PFSK-1 (cell line): ENCODE results near the gene KAT2B.

Experiments used
- FOXP2 ChIP-seq: optimal IDR thresholded peaks from 2 replicates; pipeline ENCODE3; 2011; ENCODE audit warnings: borderline replicate concordance, control low read depth, inconsistent platforms; ENCODE audit not compliant: insufficient read depth; ENCODE audit errors: extremely low read length, extremely low read depth
- POLR2AphosphoS5 ChIP-seq: IDR thresholded peaks from 2 replicates; pipeline ENCODE4 v1.6.1; 2012; ENCODE audit warnings: low read depth, mild to moderate bottlenecking, control low read depth, low read length, moderate library complexity
- REST ChIP-seq, 2 experiments: IDR thresholded peaks; 2 replicates each; pipeline versions ENCODE4 v1.6.1 to v1.8.0; 2011 to 2012; ENCODE audit warnings: low read depth in 2 of 2, low read length in 2 of 2, control low read depth in 1 of 2, inconsistent platforms in 1 of 2, mild to moderate bottlenecking in 1 of 2, moderate library complexity in 1 of 2; ENCODE audit not compliant: insufficient read depth in 1 of 2
- SIN3A ChIP-seq: IDR thresholded peaks from 2 replicates; pipeline ENCODE4 v1.6.1; 2012; ENCODE audit warnings: mild to moderate bottlenecking, low read length, moderate library complexity, borderline replicate concordance; ENCODE audit not compliant: insufficient read depth
- TAF1 ChIP-seq: IDR thresholded peaks from 2 replicates; pipeline ENCODE4 v1.6.1; 2012; ENCODE audit warnings: low read length, control low read depth, borderline replicate concordance; ENCODE audit not compliant: insufficient read depth

GRCh38 chr3:20146301-20146700 is 106.1 kb downstream of the KAT2B start:
- TF ChIP-seq POLR2AphosphoS5 (no peak), TAF1 (no peak), REST (IDR thresholded peaks at IDR 0.05; ENCODE audit: insufficient read depth in 1 of 2, low read depth in 2 of 2, low read length in 2 of 2) (no peak), SIN3A (no peak), FOXP2 (no peak)
